Stimulated activated CD8-positive, alpha-beta memory T cell treated with anti-CD3 and anti-CD28 coated beads, Interleukin-4, amount 100 ng/mL, for 4 hours (primary cell): ENCODE data around the gene MEGF10.
"Not testable (repeated sequence)": the region's sequence is repeated elsewhere in the genome, so short reads cannot be mapped to it uniquely, and the experiment has no call there.

Experiments used
- DNase-seq, 2 donors: peaks; one replicate each; pipeline ENCODE4 v3.0.0-alpha.2; 2020; ENCODE audit warnings: low read depth in 2 of 2, low spot score in 1 of 2

Gene MEGF10

DNA sequence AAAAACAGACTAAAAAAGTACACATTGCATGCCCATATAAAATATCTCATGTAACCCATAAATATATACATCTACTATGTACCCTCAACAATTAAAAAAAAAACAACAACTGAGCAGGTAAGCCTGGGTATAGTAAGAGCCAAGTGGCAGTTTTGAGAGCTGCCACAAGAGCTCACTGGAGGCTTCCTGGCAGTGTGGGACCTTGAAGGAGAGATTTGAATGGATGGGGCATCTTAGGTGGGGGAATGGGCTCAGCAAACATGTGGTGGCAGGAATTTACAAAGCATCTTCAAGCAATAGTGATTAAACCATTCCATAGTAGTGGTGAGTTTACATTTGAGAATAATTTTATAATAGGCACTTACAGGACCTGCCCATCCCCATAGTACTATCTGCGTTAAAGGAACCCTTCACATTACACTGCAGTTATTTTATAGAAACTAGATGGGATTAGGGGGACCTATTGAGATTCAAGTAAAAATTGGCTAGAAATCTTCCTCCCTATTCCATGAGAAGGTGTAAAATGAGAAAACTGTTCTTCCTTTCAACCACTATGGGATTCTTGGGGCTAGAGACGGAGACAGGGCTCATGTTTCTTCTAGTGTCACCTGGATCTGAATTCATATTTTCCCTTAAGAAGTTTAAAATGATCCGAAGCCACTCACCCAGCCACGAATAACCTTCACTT, 6.9 kb downstream of the MEGF10 start:
- DNase-seq: no peak

- no peak for DNase-seq
Measured at GRCh38 chr5:127298036-127298429, 7.4 kb downstream of the MEGF10 start.

GRCh38 chr5:127298656-127299055, 8.1 kb downstream of the MEGF10 start:
- DNase-seq: no peak

- no peak for DNase-seq
Measured at GRCh38 chr5:127299678-127300077, 9.1 kb downstream of the MEGF10 start.

- DNase-seq: no peak
Measured at GRCh38 chr5:127302509-127302908, 11.9 kb downstream of the MEGF10 start.

GRCh38 chr5:127303404-127303803, 12.8 kb downstream of the MEGF10 start:
- no peak for DNase-seq

DNA sequence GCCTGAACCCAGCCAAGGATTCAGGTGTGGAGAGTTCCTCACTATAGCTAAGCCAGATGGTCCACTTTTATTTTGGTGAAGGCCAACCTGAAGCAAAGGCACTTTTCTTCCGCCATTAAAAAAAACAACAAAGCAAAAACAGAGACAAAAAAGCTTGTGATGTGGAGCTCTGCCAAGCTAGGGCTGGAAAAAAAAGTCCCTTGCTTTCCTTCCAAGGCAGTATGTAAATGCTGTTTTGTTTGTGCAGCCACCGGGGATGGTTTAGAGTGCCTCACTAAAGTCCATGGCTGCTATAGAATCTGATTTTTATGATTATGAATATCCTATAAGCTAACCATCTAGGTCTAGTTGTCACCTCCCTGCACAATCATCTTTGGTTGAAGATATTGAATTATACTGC, 14.9 kb downstream of the MEGF10 start:
- no peak for DNase-seq

DNA sequence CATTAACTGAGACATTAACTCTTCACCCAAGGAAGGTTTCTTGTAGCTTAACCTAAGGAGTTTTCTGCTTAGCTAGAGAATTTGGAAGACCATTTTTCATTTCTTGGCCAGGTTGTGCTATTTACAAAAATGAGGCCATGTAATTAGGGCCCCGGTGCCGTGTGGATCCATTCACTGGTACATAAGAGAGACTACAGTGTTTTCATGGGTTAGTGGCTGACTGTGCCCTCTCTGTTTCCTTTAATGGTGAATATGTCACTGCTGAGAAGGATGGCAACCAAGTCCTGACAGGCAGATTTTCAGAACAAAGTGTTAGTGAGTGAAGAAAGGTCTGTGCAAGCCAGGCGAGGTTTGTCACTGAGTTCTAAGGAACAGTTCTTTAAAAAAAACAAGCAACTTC, 15.4 kb downstream of the MEGF10 start:
- no peak for DNase-seq

DNA sequence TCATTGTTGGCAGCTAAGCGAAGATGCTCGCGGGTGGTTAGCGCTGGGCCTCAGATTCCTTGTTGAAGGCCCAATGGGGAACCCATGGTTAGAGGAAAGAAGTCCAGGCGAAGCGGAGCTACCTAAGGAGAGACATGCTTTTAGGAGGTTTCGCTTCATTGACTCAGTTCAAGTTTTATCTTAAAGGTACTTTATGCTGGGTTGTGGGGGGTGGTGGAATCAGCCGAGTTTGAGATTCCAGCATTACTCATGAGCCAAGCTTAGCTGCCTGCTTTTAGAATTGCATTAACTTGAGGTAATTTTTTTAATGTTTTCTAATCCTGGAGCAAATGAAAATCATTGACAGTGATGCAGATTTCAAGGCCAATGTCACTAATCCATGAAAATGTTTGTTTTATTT, 16.1 kb downstream of the MEGF10 start:
- no peak for DNase-seq

DNA sequence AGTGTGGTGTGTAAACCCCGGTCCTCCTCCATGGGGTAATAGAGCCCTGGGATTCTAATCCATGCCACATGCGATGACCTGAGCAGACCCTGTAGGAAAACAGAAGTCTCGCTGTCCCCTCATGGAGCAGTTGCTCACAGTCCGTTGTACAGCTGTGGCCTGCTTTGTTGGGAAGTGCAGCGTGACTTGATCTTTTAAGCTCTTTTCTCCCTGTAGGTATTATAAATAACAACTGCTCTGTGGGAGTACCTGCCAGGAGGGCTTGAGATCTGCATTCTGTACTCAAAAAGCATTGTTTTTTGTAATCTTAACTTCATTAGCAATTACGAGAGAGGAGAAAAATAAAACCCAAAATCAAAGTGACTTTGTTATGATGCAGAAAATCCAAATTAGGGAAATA, 17.3 kb downstream of the MEGF10 start:
- no peak for DNase-seq

- DNase-seq: not testable (repeated sequence)
Measured at GRCh38 chr5:127308325-127308724, 17.7 kb downstream of the MEGF10 start.

- no peak for DNase-seq
Measured at GRCh38 chr5:127308945-127309344, 18.3 kb downstream of the MEGF10 start.

DNA sequence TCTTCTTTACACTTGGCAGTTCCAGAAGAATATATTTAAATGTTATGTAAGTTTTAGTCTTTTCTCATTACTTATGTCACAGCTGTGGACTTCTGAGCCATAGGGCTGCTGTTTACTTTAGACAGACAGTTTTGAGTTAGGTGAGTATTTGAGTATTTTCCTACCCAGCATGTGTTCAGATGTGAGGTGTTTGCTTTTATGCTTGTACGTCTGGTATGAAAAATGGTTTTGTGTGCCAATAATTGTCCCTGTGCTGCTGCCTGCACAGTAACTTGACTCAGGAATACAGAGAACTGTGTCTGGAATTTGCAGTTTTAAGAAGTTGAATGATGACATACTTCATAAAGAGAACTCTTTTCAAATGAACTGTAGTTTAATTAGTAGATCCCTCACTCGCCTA, 20.8 kb downstream of the MEGF10 start:
- no peak for DNase-seq

DNA sequence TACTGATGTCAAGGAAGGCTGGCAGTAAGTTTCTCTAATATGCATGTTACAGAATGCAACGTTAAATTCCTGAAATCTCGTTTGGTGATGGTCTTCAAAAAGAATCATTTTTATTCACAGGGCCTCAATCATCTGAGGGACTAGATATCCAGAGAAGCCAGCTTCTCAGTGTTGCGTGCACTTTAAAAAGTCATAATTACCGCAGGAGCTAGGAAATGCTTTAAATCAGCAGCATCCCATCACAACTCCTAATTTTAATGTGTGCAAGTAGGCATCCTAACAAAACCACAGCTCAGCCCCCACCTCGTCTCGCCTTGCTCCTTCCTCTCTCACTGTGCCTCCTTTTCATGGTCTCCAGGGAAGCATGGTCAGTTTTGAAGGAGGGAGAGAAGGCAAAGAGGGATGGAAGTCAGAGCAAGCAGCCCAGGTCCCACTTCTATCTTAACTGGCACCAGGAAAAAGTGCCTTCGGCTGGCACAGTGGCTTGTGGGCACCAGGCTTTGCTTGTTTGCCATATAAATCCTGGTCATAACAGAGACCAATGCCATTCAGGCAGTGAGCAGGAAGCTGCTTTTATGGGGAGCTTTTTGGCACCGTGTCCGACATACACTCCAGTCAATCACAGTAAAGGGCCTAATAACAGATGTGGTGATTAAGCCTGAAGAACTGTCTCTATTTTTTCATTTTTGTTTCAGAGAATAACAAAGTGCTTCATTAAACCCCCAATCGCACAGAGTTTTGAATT, 21.4 kb downstream of the MEGF10 start:
- DNase-seq: no peak

GRCh38 chr5:127313379-127313778, 22.8 kb downstream of the MEGF10 start:
- DNase-seq: no peak

DNA sequence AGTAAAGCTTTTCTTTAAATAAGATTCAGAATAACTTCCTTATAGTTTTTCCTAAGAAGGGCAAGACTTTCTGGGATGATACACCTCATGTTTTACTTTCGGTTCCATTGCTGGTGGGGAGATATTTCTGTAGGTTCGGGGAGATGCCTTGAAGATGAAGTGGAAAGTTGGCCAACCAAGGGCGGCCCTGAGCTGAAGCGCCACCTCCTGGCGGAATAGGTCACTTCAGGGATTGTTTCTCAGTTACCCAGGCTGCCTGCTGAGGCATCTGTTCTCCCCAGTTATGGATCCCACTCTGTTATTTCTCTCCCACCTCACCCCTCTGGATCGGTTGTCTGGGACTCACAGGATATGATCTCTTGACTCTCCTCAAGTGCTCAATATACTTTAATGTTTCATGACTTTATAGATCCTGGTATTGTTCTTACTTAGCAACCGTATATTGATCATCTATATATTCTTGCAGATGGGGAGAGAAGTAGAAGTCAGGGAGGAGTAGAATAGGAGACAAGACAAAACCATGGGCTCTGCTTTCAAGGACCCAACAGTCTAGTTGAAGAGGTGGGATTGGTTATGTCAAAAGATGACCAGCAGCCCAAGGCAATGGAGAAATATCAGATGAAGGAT, 23.4 kb downstream of the MEGF10 start:
- DNase-seq: peak; percentile 4 to 41

GRCh38 chr5:127316011-127316410, 25.4 kb downstream of the MEGF10 start:
- no peak for DNase-seq

GRCh38 chr5:127317385-127317784, 26.8 kb downstream of the MEGF10 start:
- not testable (repeated sequence) for DNase-seq

- no peak for DNase-seq
Measured at GRCh38 chr5:127320032-127320965, 29.7 kb downstream of the MEGF10 start.

DNA sequence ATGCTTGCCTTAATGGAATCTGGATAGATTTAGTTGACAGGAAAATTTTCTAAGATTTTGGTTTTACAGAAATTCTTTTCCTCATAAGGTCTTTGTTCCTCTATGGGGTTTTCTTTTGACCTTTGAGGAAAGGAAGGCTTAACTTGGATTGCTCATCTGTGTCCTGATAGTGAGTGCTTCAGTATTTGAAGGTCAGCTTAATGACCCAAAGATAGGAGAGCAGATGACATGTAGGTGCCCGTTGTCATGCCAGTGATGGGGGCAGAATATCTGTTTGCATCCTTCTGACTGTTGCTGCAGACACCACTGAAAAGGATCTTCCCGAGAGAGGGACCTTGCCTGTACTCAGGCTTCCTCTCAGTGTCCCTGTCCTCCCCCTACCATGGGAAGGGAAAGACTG, 30.9 kb downstream of the MEGF10 start:
- DNase-seq: no peak

DNA sequence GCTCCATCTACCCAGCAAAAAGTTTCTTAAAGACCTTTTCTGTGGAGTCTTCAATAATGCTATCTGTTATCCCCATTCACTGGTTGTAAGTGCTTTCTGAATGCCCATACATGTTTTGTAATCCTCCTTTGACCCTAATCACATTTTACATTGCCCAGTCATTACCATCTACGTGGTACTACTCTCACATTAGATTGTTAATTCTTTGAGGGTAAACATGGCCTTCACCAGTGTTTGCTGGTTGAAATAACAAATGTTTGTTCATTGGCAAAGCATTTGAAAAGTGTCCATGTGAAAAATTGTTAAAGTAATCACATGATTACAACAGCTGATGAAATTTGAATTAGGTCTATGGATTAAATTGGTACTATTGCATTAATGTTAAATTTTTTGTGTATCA, 31.8 kb downstream of the MEGF10 start:
- no peak for DNase-seq
